Endothelial cell of umbilical vein (primary cell): Measurements from ENCODE around the gene RGS17.

Experiments used
- EZH2 ChIP-seq: IDR thresholded peaks from 2 replicates; pipeline ENCODE4 v1.6.1; 2012; ENCODE audit warnings: borderline replicate concordance, low read depth, mild to moderate bottlenecking, moderate library complexity, low read length, inconsistent platforms; ENCODE audit not compliant: severe bottlenecking
- JUN ChIP-seq: IDR thresholded peaks from 2 replicates; pipeline ENCODE4 v1.6.1; 2011; ENCODE audit warnings: borderline replicate concordance, low read depth; ENCODE audit not compliant: insufficient read length, insufficient read depth
- POLR2A ChIP-seq: IDR thresholded peaks from 2 replicates; pipeline ENCODE4 v1.6.1; 2012; ENCODE audit warnings: low read depth, mild to moderate bottlenecking, control low read depth, low read length
- POLR2AphosphoS5 ChIP-seq: IDR thresholded peaks from 2 replicates; pipeline ENCODE4 v1.6.1; 2012; ENCODE audit warnings: low read depth, mild to moderate bottlenecking, control low read depth, low read length, moderate library complexity; ENCODE audit not compliant: insufficient read depth
- TF ChIP-seq, protein P1 (sequence below), 2 donors: IDR thresholded peaks; 1 replicate in 1 of 2; 2 replicates in 1 of 2; pipeline ENCODE4 v1.5.1; 2011; ENCODE audit warnings: low read length in 2 of 2, mild to moderate bottlenecking in 2 of 2, moderate library complexity in 2 of 2, control low read depth in 1 of 2, inconsistent platforms in 1 of 2, low read depth in 1 of 2; ENCODE audit not compliant: insufficient read depth in 1 of 2; ENCODE audit errors: extremely low read depth in 1 of 2
- TF ChIP-seq, protein P2 (sequence below): IDR thresholded peaks from 2 replicates; pipeline ENCODE4 v1.6.1; 2011; ENCODE audit not compliant: insufficient read depth, insufficient read length

DNA sequence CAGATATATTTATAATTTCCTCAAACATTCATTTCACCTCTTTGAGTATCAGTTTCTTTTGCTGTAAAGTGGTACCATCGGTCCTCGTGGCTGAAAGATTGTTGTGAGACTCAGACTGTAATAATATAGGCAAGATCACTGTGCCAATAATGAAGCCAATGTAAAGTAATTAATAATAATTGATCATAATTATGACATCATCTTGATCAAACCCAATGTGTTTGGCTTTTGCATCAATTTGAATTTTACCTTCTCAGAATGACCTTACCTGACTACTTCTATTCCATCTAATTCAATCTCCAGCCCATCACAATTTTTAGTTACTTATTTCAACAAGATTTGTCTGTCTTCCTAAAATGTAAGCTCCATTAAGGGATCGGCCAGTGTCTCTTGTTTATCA lies 112.7 kb downstream of the RGS17 start:
- TF ChIP-seq, protein P1, sequence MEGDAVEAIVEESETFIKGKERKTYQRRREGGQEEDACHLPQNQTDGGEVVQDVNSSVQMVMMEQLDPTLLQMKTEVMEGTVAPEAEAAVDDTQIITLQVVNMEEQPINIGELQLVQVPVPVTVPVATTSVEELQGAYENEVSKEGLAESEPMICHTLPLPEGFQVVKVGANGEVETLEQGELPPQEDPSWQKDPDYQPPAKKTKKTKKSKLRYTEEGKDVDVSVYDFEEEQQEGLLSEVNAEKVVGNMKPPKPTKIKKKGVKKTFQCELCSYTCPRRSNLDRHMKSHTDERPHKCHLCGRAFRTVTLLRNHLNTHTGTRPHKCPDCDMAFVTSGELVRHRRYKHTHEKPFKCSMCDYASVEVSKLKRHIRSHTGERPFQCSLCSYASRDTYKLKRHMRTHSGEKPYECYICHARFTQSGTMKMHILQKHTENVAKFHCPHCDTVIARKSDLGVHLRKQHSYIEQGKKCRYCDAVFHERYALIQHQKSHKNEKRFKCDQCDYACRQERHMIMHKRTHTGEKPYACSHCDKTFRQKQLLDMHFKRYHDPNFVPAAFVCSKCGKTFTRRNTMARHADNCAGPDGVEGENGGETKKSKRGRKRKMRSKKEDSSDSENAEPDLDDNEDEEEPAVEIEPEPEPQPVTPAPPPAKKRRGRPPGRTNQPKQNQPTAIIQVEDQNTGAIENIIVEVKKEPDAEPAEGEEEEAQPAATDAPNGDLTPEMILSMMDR (IDR thresholded peaks at IDR 0.05; ENCODE audit: extremely low read depth in 1 of 2, insufficient read depth in 1 of 2, low read depth in 1 of 2, low read length in 2 of 2), result no peak
- TF ChIP-seq, protein P2, sequence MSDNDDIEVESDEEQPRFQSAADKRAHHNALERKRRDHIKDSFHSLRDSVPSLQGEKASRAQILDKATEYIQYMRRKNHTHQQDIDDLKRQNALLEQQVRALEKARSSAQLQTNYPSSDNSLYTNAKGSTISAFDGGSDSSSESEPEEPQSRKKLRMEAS, result no peak
- TF ChIP-seq EZH2 (no peak), POLR2AphosphoS5 (no peak), POLR2A (no peak), JUN (no peak)
